K562 (cell line): ENCODE measurements around the gene AKT3. TPM values are rescaled to one million over a fixed set of nuclear protein-coding genes. Genes with fewer than 3 reads are reported as not detected.

Source experiments
- ATAC-seq: fragments of 200-7000 bp; cut with Tn5 transposase; 3 replicates; pipeline ENCODE4 v1.9.1; 2020; ENCODE audit warnings: moderate library complexity
- BruUV-seq: library from RNA; stranded (reverse); fragments of 400-500 nt; replicated peaks from 2 replicates; lab custom pipeline; 2021; lab: Mats Ljungman, UMichigan
- CTCF ChIA-PET: fragments of 300-600 bp; formaldehyde crosslinking; extraction: SDS; loops from one replicate; lab custom pipeline; 2021; ENCODE audit warnings: low intra/inter-chr PET ratio; lab: Yijun Ruan, JAX
- POLR2A ChIA-PET: fragments of 300-600, 350-650 bp; sonication (Branson Sonifier 250); formaldehyde crosslinking; extraction: SDS; loops from one replicate; lab custom pipeline; 2021; ENCODE audit warnings: antibody characterized with exemption, inconsistent platforms; lab: Yijun Ruan, JAX
- DNase-seq, 4 experiments: peaks; one replicate each; pipeline versions ENCODE4 v3.0.0 to v3.0.0-alpha.2; 2011 to 2018; ENCODE audit warnings: low spot score in 3 of 4, mixed read lengths in 3 of 4; ENCODE audit errors: extremely low read depth in 1 of 4
- FAIRE-seq: peaks from 2 replicates; lab custom pipeline; 2011; peaks lifted over from hg19 to GRCh38; lab: Jason Lieb, UNC
- H2AFZ ChIP-seq: 2 replicates; pipeline ENCODE4 v1.6.0; 2011; ENCODE audit warnings: low read depth, low read length, control low read depth, inconsistent platforms
- H3K27ac ChIP-seq: fragments of 200-600 bp; 3 replicates; pipeline ENCODE4 v1.8.0; 2011; ENCODE audit warnings: low read depth, mild to moderate bottlenecking, control low read depth, inconsistent platforms, low read length, moderate library complexity, mixed read lengths; ENCODE audit errors: extremely low read depth
- H3K27me3 ChIP-seq, 2 experiments: fragments of 300-600 bp in 1 of 2; 2 replicates in 1 of 2; 3 replicates in 1 of 2; pipeline versions ENCODE4 v1.6.0 to v1.8.0; 2011; ENCODE audit warnings: inconsistent platforms in 2 of 2, low read length in 2 of 2, mild to moderate bottlenecking in 1 of 2, mixed read lengths in 1 of 2, moderate library complexity in 1 of 2; ENCODE audit not compliant: control insufficient read depth in 2 of 2, insufficient read depth in 2 of 2
- H3K36me3 ChIP-seq: fragments of 300-600 bp; 3 replicates; pipeline ENCODE4 v1.8.0; 2011; ENCODE audit warnings: mild to moderate bottlenecking, low read length, inconsistent platforms; ENCODE audit not compliant: control insufficient read depth, insufficient read depth
- H3K4me1 ChIP-seq, 2 experiments: fragments of 200-600 bp in 1 of 2; replicated peaks in 1 of 2; 2 replicates in 1 of 2; 3 replicates in 1 of 2; pipeline versions ENCODE4 v1.5.1 to v1.8.0; 2011; ENCODE audit warnings: inconsistent platforms in 2 of 2, low read length in 2 of 2, mild to moderate bottlenecking in 1 of 2, mixed read lengths in 1 of 2, moderate library complexity in 1 of 2; ENCODE audit not compliant: control insufficient read depth in 2 of 2, insufficient read depth in 2 of 2
- H3K4me2 ChIP-seq: 2 replicates; pipeline ENCODE4 v1.6.1; 2011; ENCODE audit warnings: low read length, control low read depth, inconsistent platforms, mixed read lengths; ENCODE audit not compliant: insufficient read depth
- H3K4me3 ChIP-seq: fragments of 200-600 bp; sonication (generic), shearing (Covaris generic); 2 replicates; pipeline ENCODE4 v1.5.1; 2016; ENCODE audit warnings: control low read depth, inconsistent platforms
- H3K79me2 ChIP-seq: fragments of 200-600 bp; 3 replicates; pipeline ENCODE4 v1.8.0; 2011; ENCODE audit warnings: low read length, inconsistent platforms; ENCODE audit not compliant: control insufficient read depth, insufficient read depth
- H3K9ac ChIP-seq, 2 experiments: 2 replicates each; pipeline versions ENCODE4 v1.6.0 to v1.6.1; 2011; ENCODE audit warnings: low read depth in 2 of 2, low read length in 2 of 2, control low read depth in 1 of 2, inconsistent platforms in 1 of 2, mild to moderate bottlenecking in 1 of 2, mixed read lengths in 1 of 2; ENCODE audit not compliant: insufficient read depth in 1 of 2
- H3K9me1 ChIP-seq: one replicate; pipeline ENCODE4 v1.6.0; 2011; ENCODE audit warnings: inconsistent platforms, mild to moderate bottlenecking, low read length, moderate library complexity; ENCODE audit not compliant: control insufficient read depth, insufficient read depth
- H3K9me3 ChIP-seq: replicated peaks from 2 replicates; pipeline ENCODE4 v1.5.1; 2011; ENCODE audit warnings: low read depth, low read length, inconsistent platforms; ENCODE audit not compliant: control insufficient read depth, insufficient read depth
- H4K20me1 ChIP-seq: replicated peaks from 2 replicates; pipeline ENCODE4 v1.6.1; 2011; ENCODE audit warnings: low read length, inconsistent platforms, mixed read lengths; ENCODE audit not compliant: control insufficient read depth, insufficient read depth
- HLTF ChIP-seq: fragments of 450-650 bp; IDR thresholded peaks from 2 replicates; pipeline ENCODE4 v1.6.1; 2016
- MYC ChIP-seq, 2 experiments: fragments of 250-450 bp in 1 of 2; sonication (Bioruptor Pico) in 1 of 2; IDR thresholded peaks; 2 replicates each; pipeline versions ENCODE4 v1.5.1 to v1.6.1; 2012 to 2021; ENCODE audit warnings: low read depth in 2 of 2, borderline replicate concordance in 1 of 2, improper control_type of control experiment in 1 of 2, low read length in 1 of 2, mild to moderate bottlenecking in 1 of 2, moderate library complexity in 1 of 2
- NCOA4 ChIP-seq: fragments of 450-650 bp; IDR thresholded peaks from 2 replicates; pipeline ENCODE4 v1.6.1; 2018; ENCODE audit warnings: mild to moderate bottlenecking; ENCODE audit not compliant: partially characterized antibody
- PHF21A ChIP-seq: fragments of 450-650 bp; IDR thresholded peaks from 2 replicates; pipeline ENCODE4 v1.6.1; 2017; ENCODE audit warnings: low read depth, borderline replicate concordance
- PRMT5 ChIP-seq: sonication (generic); formaldehyde crosslinking; IDR thresholded peaks from 2 replicates; pipeline ENCODE4 v1.5.0; 2020; ENCODE audit warnings: missing genetic modification reagents
- SAFB2 ChIP-seq: fragments of 200-400 bp; formaldehyde crosslinking; IDR thresholded peaks from 2 replicates; pipeline ENCODE4 v1.6.1; 2018; ENCODE audit warnings: borderline replicate concordance, low read length, low read depth, moderate library complexity; ENCODE audit not compliant: severe bottlenecking
- ZBTB7A ChIP-seq: IDR thresholded peaks from 2 replicates; pipeline ENCODE4 v1.6.1; 2011; ENCODE audit warnings: low read depth, mild to moderate bottlenecking, low read length, moderate library complexity, borderline replicate concordance; ENCODE audit not compliant: control insufficient read depth
- ZNF668 ChIP-seq: fragments of 250-450 bp; sonication (Bioruptor Pico); IDR thresholded peaks from 2 replicates; pipeline ENCODE4 v1.8.0; 2022; ENCODE audit warnings: mild to moderate bottlenecking, inconsistent platforms
- WGBS: fragments of 100-300 bp; shearing (Covaris generic); methylation state at CpG from one replicate; pipeline ENCODE4 v1.1.6; 2016; ENCODE audit warnings: low coverage, mixed read lengths; ENCODE audit not compliant: insufficient coverage; ENCODE audit errors: missing lambda C conversion rate; 5-methylcytosine and 5-hydroxymethylcytosine counted together
- in situ Hi-C: fragments of 300-500 bp; cut with MboI; formaldehyde crosslinking; loops from 4 replicates; pipeline ENCODE4 v1.15.0; 2018; ENCODE audit warnings: inconsistent platforms, mixed read lengths
- intact Hi-C: fragments of 100-400 bp; cut with micrococcal nuclease; formaldehyde crosslinking; loops from 2 replicates; pipeline ENCODE4 v1.14.2; 2022
- polyA plus RNA-seq, 8 experiments: library from polyadenylated mRNA; depleted of rRNA in 4 of 8; stranded (reverse) in 5 of 8; unstranded in 3 of 8; fragments of >200 nt; fragmentation: Nextera tagmentation in 2 of 8; fragmentation: Illumina TruSeq in 1 of 8; extraction: Ambion mirVana in 2 of 8; extraction: Trizol in 1 of 8; gene quantifications; 2 replicates each; pipeline versions ENCODE4 v1.2.1 to v1.2.3, GENCODE V29; 2011 to 2014; ENCODE audit warnings: inconsistent platforms in 1 of 8, missing spikeins in 1 of 8
- total RNA-seq, 7 experiments: library from RNA; depleted of rRNA in 6 of 7; stranded (reverse); fragments of >200 nt in 6 of 7; fragmentation: Illumina TruSeq in 2 of 7; extraction: Trizol in 2 of 7; gene quantifications; 2 replicates each; pipeline versions ENCODE4 v1.2.1 to v1.2.3, GENCODE V29; 2011 to 2021; ENCODE audit warnings: low replicate concordance in 1 of 7
- TF ChIP-seq, protein P1 (sequence below): sonication (generic); formaldehyde crosslinking; IDR thresholded peaks from 2 replicates; pipeline ENCODE4 v1.9.0; 2022; ENCODE audit warnings: mild to moderate bottlenecking, missing genetic modification reagents
- TF ChIP-seq, protein P2 (sequence below): fragments of 450-650 bp; IDR thresholded peaks from 2 replicates; pipeline ENCODE4 v1.6.1; 2016; ENCODE audit warnings: low read depth
- TF ChIP-seq, protein P3 (sequence below): fragments of 250-450 bp; sonication (Bioruptor Pico); IDR thresholded peaks from 2 replicates; pipeline ENCODE4 v1.9.0; 2021; ENCODE audit warnings: mild to moderate bottlenecking, inconsistent platforms

AKT3 gene
- total and polyA plus RNA-seq, 9 of the 15 experiments (the other 6 are each of a cell fraction or from before 2014, with no cell fraction given): 0.04 to 0.54 (median 0.18) TPM; not detected in 1

DNA sequence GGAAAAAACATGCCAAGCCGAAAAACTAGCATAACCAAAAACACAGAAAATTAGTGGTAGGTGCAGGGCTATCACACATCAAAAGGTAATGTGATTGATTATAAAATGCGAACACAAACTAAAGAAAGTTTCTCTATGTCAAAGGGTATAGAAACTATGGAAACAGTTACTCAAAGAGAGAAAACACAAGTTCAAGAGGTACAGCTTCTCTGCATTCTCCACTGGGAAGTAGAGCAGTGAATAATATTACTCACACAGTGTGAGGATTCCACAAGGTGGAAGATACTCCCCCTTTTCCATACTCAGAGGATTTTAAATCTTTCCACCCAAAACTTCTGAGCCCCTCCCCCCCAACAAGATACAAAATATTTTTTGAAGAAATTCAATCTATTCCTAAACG lies 18.6 kb downstream of the AKT3 start:
- Histone ChIP-seq H3K4me1 (no peaks in the 10 kb centered on the region), H3K36me3 (no peaks in the 10 kb centered on the region), H3K79me2 (no peaks in the 10 kb centered on the region), H3K9me3 (no peaks in the 10 kb centered on the region), H3K27ac (no peak overlapping the region), H3K9ac (no peak overlapping the region), H3K9me1 (no peaks in the 10 kb centered on the region), H3K4me3 (no peak overlapping the region), H3K4me2 (no peak overlapping the region), H4K20me1 (no peaks in the 10 kb centered on the region), H3K27me3 (no peaks in the 10 kb centered on the region), H2AFZ (no peak overlapping the region)
- in situ Hi-C loops: no loop called here
- CTCF ChIA-PET: no interaction called here
- WGBS: 2% methylated on average over 3 of the region's 3 CpGs
- ATAC-seq (no peak), FAIRE-seq (no peak), DNase-seq (no peak)
- POLR2A ChIA-PET: no interaction called here
- no TSS peak for BruUV-seq
- intact Hi-C loops: no loop called here
- TF ChIP-seq SAFB2: no peak
- no peak for TF ChIP-seq ZBTB7A
- no peak for TF ChIP-seq ZNF668 (CRISPR knock-in tag)
- TF ChIP-seq, protein P1, sequence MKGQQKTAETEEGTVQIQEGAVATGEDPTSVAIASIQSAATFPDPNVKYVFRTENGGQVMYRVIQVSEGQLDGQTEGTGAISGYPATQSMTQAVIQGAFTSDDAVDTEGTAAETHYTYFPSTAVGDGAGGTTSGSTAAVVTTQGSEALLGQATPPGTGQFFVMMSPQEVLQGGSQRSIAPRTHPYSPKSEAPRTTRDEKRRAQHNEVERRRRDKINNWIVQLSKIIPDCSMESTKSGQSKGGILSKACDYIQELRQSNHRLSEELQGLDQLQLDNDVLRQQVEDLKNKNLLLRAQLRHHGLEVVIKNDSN: no peak
- TF ChIP-seq NCOA4: no peak
- TF ChIP-seq PRMT5: no peak
- no peak for TF ChIP-seq HLTF
- TF ChIP-seq, protein P2, sequence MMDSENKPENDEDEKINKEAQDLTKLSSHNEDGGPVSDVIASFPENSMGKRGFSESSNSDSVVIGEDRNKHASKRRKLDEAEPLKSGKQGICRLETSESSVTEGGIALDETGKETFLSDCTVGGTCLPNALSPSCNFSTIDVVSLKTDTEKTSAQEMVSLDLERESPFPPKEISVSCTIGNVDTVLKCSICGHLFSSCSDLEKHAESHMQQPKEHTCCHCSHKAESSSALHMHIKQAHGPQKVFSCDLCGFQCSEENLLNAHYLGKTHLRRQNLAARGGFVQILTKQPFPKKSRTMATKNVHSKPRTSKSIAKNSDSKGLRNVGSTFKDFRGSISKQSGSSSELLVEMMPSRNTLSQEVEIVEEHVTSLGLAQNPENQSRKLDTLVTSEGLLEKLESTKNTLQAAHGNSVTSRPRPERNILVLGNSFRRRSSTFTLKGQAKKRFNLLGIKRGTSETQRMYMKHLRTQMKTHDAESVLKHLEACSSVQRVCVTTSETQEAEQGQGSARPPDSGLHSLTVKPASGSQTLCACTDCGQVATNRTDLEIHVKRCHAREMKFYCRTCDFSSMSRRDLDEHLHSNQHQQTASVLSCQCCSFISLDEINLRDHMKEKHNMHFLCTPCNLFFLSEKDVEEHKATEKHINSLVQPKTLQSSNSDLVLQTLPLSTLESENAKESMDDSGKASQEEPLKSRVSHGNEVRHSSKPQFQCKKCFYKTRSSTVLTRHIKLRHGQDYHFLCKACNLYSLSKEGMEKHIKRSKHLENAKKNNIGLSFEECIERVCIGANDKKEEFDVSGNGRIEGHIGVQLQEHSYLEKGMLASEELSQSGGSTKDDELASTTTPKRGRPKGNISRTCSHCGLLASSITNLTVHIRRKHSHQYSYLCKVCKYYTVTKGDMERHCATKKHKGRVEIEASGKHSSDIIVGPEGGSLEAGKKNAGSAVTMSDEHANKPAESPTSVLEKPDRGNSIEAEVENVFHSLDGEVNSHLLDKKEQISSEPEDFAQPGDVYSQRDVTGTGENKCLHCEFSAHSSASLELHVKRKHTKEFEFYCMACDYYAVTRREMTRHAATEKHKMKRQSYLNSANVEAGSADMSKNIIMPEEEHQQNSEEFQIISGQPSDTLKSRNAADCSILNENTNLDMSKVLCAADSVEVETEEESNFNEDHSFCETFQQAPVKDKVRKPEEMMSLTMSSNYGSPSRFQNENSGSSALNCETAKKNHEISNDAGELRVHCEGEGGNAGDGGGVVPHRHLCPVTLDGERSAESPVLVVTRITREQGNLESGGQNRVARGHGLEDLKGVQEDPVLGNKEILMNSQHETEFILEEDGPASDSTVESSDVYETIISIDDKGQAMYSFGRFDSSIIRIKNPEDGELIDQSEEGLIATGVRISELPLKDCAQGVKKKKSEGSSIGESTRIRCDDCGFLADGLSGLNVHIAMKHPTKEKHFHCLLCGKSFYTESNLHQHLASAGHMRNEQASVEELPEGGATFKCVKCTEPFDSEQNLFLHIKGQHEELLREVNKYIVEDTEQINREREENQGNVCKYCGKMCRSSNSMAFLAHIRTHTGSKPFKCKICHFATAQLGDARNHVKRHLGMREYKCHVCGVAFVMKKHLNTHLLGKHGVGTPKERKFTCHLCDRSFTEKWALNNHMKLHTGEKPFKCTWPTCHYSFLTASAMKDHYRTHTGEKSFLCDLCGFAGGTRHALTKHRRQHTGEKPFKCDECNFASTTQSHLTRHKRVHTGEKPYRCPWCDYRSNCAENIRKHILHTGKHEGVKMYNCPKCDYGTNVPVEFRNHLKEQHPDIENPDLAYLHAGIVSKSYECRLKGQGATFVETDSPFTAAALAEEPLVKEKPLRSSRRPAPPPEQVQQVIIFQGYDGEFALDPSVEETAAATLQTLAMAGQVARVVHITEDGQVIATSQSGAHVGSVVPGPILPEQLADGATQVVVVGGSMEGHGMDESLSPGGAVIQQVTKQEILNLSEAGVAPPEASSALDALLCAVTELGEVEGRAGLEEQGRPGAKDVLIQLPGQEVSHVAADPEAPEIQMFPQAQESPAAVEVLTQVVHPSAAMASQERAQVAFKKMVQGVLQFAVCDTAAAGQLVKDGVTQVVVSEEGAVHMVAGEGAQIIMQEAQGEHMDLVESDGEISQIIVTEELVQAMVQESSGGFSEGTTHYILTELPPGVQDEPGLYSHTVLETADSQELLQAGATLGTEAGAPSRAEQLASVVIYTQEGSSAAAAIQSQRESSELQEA: no peak
- TF ChIP-seq, protein P3, sequence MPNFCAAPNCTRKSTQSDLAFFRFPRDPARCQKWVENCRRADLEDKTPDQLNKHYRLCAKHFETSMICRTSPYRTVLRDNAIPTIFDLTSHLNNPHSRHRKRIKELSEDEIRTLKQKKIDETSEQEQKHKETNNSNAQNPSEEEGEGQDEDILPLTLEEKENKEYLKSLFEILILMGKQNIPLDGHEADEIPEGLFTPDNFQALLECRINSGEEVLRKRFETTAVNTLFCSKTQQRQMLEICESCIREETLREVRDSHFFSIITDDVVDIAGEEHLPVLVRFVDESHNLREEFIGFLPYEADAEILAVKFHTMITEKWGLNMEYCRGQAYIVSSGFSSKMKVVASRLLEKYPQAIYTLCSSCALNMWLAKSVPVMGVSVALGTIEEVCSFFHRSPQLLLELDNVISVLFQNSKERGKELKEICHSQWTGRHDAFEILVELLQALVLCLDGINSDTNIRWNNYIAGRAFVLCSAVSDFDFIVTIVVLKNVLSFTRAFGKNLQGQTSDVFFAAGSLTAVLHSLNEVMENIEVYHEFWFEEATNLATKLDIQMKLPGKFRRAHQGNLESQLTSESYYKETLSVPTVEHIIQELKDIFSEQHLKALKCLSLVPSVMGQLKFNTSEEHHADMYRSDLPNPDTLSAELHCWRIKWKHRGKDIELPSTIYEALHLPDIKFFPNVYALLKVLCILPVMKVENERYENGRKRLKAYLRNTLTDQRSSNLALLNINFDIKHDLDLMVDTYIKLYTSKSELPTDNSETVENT: no peak
- no peak for TF ChIP-seq PHF21A
- TF ChIP-seq MYC (IDR thresholded peaks at IDR 0.05; ENCODE audit: low read depth, low read length): no peak
- no peak for TF ChIP-seq MYC (CRISPR knock-in tag; IDR thresholded peaks at IDR 0.05; ENCODE audit: borderline replicate concordance, low read depth)
